Activated CD4-positive, alpha-beta T cell treated with anti-CD3 and anti-CD28 coated beads, Interleukin-2, amount 50 U/mL, for 4 hours (primary cell): ENCODE measurements around the gene KCNK15.
"Not testable (repeated sequence)": the region's sequence is repeated elsewhere in the genome, so short reads cannot be mapped to it uniquely, and the experiment has no call there.

Experiments
- DNase-seq, 2 experiments: peaks; one replicate each; pipeline ENCODE4 v3.0.0-alpha.2; 2020

Gene KCNK15

DNA sequence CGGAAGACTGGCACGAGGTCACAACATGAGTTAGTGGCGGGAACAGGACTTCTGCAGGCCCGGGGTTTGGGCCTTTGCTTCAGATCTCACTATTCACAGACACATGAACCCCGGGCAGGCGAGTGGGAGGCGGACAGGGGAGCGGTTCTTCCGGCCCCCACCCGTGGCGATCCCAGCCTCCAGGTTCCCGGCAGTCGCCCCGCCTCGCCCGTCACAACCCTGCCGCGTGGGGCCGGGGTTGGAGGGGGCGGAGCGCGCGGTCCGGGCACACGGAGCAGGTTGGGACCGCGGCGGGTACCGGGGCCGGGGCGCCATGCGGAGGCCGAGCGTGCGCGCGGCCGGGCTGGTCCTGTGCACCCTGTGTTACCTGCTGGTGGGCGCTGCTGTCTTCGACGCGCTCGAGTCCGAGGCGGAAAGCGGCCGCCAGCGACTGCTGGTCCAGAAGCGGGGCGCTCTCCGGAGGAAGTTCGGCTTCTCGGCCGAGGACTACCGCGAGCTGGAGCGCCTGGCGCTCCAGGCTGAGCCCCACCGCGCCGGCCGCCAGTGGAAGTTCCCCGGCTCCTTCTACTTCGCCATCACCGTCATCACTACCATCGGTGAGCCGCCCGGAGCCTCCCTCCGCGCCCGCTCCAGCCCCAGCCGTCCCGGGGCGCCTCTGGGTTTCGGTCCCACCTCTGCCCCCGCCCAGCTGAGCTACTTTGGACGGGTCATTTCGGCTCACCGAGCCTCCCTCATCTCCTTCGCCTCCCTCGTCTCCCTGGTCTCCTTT lies at the start of gene KCNK15:
Gene KCNK15 (plus strand): TSS at position 268 of the 769 bp plus-strand sequence. CDS start 46 bp downstream, at position 314.
- peak; percentile 50 to 63 for DNase-seq

DNA sequence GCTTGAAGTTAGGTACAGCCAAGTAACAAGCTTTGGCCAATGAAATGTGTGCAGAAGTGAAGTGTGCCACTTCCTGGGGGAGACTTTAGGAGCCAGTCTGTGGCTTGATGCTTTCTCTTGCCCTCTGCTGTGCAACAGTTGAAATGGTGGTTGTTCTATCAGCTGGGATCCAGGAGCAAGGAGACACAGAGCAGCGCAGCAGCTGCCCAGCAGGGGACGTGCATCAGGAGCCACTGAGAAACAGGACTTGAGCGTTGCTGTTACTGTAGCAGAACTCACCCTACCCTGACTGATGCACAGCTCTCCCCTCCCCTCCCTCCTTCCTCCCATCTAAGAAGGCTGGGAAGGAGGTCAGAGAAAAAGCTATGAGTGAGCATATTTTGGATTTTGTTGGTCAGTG lies 49.4 kb upstream of the KCNK15 start:
- no peak for DNase-seq

DNA sequence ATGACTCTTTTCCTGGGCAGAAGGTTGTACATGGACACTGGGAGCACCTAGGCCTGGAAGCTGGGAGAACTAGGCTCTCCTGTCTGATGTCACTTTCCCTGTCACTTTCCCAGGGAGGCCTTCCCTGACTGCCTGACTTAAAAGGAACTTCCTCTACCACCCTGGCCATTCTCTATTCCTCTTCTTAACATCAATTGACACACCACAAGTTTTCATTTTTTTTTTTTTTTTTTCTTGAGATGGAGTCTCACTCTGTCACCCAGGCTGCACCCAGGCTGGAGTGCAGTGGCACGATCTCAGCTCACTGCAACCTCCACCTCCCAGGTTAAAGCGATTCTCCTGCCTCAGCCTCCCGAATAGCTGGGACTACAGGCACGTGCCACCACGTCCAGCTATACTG lies 48.6 kb upstream of the KCNK15 start:
- DNase-seq, result not testable (repeated sequence)

DNA sequence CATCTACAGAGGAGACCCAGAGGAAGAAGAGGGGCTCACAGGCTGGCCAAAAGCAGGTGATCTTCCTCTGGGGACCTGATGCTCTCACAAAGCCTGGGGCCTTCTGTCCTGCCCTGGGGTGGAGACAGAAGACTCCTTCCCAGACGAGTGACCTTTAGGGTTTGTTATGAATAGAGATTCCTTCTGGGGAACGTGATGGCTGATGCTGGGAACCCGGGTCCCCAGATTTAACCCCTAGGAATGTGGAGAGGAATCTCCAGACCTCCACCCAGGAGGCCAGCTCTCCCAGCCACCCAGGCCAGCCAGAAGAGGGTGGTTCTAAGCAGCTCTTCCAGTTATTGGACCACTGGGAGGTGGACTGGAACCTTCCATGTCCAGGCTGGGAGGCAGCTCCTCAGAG lies 47.3 kb upstream of the KCNK15 start:
- DNase-seq, result no peak

DNA sequence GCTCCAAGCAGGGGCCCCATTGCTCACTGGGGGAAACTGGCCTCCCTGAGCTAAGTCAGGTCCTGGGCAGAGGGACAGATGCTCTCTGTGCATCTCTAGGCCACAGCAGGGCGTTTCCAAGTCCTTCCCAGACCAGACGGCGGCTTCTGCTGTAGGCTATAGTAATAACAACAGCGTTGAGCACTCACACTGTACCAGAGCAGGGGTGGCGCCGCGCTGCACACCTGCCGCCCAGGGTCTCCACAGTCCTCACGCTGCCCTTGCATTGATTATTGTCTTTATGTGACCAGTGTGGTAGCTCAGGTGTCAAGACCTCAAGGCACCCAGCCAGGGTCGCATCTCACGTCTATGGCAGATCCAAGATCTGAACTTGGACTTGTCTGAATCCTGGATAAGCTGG lies 45.4 kb upstream of the KCNK15 start:
- DNase-seq, result no peak

- DNase-seq, result no peak
Measured at GRCh38 chr20:44701118-44701857, 44.4 kb upstream of the KCNK15 start.

DNA sequence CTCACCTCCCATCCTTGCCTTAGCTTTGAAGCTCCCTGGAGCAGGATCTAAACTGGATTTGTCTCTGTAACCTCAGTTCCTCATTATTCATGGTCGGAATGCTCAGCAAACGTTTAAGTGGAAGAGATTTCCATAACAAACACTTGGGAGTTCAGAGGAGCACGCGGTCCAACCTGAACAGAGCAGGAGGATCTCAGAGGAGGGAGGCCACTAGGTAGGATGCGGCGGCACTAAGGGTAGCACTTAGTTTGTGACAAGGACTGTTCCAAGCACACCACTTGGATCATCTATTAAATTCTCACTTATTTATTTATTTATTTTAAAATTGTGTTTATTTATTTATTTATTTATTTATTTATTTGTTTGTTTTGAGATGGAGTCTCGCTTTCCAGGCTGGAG lies 43.8 kb upstream of the KCNK15 start:
- no peak for DNase-seq

- DNase-seq, result no peak
Measured at GRCh38 chr20:44702776-44703175, 42.9 kb upstream of the KCNK15 start.

GRCh38 chr20:44703183-44703925 lies 42.3 kb upstream of the KCNK15 start:
- no peak for DNase-seq

GRCh38 chr20:44703956-44704488 lies 41.6 kb upstream of the KCNK15 start:
- no peak for DNase-seq

DNA sequence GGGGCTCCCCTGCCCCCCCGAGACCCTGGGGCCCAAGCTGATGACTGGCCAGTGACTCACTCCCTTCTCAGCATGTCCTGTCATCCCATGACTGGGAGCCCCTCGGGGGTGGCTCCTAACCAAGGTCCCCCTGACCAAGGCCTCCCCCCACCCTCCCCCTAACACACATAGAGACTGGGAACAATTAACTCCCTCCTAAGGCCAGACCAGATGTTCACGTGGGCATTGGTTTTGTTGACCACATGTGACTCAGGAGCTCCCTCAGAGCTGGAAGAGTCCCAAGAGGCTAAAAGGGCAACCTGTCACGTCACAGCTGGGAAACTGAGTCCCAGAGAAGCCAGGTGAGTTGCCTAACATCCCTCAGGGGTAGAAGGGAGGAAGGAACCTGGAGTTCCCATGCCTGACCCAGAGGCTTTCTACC lies 41.1 kb upstream of the KCNK15 start:
- DNase-seq, result no peak

GRCh38 chr20:44705364-44706094 lies 40.1 kb upstream of the KCNK15 start:
- no peak for DNase-seq

DNA sequence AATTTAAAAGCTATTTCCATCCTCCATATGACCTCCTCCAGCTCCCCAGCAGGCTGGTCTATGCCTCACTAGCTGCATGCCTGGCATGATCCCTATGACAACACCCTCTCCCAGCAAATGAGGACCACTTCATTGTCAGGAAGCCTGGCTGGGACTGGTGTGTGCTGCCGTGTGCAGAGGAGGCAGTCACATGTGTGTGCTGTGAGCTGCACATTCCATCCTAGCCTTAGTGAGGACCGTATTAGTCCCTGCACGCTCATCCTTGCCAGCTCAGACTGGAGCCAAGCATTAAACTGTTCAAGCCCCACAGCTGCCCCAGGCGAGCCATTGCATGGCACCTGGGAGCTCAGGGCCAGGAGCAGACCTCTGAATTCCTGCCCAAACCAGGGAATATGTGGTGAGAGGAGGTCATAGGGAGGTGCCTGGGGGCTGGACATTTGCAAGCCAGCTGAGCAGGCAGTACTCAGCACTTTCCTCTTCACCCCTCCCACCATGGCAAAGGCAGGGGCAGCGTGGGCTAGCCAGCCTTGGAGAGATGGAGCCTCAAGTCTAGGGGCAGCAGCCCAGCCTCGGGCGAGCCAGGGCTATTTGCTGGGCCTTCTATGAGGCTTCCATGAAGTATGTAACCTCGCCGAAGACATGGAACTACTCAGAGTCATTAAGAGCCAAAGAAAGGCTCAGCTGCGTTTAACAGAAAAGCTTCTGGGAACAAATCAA lies 39.2 kb upstream of the KCNK15 start:
- DNase-seq, result no peak

GRCh38 chr20:44707018-44707579 lies 38.6 kb upstream of the KCNK15 start:
- DNase-seq, result no peak

DNA sequence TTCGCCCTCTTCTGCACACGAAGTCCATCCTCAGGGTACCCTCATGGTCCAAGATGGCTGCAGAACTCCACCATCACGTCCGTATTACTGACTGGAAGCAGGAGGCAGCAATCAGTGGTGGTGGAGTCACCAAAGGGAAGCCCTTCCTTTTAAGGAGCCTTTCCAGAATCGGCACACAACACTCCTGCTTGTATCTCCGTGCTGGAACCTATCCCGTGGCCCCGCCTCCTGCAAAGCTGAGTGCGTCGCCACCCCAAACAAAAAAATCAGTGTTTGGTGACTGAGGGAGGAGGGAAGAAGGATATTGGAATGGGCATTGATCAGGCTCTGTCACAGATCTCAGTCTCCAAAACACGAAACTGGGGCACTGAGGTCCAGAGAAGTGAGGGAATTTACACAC lies 36.3 kb upstream of the KCNK15 start:
- no peak for DNase-seq

DNA sequence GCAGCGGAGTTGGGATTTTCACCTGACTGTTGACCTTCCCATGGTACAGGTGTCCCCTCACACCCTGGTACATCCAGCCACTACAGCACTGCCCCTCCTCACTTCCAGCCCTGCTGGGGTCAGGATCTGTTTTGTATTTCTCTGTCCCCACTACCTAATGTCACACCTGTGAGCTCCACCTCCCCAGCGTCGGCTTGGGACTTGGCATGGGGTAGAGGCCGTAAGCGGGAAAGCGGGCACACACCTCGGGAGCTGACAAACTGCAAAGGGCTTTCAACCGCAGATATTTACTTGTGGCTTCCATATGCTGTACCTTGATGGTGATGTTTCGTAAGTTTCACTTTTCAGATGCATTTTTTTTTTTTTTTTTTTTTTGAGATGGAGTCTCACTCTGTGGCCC lies 35.9 kb upstream of the KCNK15 start:
- no peak for DNase-seq

DNA sequence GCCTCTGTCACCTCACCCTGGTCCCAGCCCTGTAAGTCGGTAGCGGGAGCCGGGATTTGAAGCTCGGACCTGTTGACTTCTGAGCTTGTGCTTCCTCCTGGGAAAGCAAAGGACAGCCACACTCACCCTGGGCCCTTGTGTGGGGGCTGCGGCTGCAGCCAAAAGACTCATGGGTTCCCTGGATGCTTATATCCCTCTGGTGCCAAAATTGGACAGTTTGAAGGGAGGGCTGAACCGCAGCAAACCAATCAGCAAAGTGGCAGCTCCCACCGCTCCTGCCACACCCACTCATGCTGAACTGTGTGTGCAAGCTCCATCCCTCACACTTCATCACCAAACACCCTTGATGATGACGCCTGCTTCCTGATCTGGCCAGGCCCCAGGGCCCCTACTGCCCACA lies 34.4 kb upstream of the KCNK15 start:
- DNase-seq, result no peak

- DNase-seq, result no peak
Measured at GRCh38 chr20:44714102-44714700, 31.5 kb upstream of the KCNK15 start.

GRCh38 chr20:44714701-44715498 lies 30.8 kb upstream of the KCNK15 start, which contains the start of gene CCN5:
Gene CCN5, plus strand, starts transcription at chr20:44715369. Its CDS starts 22 bp downstream, at chr20:44715391.
- no peak for DNase-seq
